LNCaP clone FGC (cell line): Measurements from ENCODE around the gene COL1A2.

Experiments used
- DNase-seq: peaks from one replicate; pipeline ENCODE4 v3.0.0-alpha.2; 2011; ENCODE audit warnings: low read depth
- H3K4me3 ChIP-seq: 2 replicates; pipeline ENCODE4 v1.5.1; 2011; ENCODE audit warnings: mild to moderate bottlenecking, low read depth, low read length, control low read depth
- TF ChIP-seq, protein P1 (sequence below): IDR thresholded peaks from 2 replicates; pipeline ENCODE4 v1.5.1; 2012; ENCODE audit warnings: mild to moderate bottlenecking; ENCODE audit not compliant: control insufficient read depth, insufficient read depth; ENCODE audit errors: extremely low read depth

COL1A2 gene

DNA sequence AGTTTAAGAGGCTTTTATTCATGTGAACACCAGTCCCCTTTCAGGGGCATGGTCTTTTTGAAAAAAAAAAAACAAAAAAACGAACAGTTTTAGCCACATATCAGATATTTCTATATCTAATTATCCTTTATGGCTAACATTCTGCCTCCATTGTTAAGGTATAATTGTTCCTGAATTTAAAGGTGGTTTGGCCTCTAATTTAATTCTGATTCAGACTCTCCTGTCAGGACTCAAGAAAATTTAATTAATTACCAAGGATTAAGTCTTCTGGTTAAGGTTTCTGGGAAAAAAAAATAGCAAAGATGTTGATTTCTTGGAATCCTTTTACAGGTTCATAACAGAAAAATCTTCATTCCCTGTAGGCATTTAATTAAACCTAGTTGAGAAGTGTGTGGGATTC lies 27.4 kb downstream of the COL1A2 start:
- DNase-seq: no peak
- H3K4me3 ChIP-seq: no peak overlapping the region
- TF ChIP-seq, protein P1, sequence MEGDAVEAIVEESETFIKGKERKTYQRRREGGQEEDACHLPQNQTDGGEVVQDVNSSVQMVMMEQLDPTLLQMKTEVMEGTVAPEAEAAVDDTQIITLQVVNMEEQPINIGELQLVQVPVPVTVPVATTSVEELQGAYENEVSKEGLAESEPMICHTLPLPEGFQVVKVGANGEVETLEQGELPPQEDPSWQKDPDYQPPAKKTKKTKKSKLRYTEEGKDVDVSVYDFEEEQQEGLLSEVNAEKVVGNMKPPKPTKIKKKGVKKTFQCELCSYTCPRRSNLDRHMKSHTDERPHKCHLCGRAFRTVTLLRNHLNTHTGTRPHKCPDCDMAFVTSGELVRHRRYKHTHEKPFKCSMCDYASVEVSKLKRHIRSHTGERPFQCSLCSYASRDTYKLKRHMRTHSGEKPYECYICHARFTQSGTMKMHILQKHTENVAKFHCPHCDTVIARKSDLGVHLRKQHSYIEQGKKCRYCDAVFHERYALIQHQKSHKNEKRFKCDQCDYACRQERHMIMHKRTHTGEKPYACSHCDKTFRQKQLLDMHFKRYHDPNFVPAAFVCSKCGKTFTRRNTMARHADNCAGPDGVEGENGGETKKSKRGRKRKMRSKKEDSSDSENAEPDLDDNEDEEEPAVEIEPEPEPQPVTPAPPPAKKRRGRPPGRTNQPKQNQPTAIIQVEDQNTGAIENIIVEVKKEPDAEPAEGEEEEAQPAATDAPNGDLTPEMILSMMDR: no peak

DNA sequence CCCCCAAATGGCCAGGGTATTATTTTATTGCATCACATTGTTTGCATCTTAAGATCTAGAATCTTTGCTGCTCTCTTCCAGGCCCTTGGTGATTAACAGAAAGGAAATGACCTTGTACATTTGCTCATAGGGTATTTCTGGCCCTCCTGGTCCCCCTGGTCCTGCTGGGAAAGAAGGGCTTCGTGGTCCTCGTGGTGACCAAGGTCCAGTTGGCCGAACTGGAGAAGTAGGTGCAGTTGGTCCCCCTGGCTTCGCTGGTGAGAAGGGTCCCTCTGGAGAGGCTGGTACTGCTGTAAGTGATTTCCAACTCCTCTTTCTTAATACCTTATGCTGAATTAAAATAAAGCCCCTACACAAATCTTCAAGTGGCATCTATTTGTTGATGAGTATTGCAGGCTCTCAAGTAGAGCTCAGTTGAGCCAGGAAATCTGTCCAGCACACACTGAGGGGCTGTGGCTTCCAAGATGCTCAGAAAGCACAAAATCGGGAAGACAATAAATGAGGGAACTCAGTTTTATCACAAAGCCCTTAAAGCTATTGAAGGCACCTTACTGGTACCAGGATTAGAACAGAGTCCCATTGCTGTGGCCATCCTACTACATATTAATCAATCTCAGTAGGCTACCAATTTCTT lies 28.2 kb downstream of the COL1A2 start:
- no peak overlapping the region for H3K4me3 ChIP-seq
- TF ChIP-seq, protein P1: no peak
- DNase-seq: no peak

DNA sequence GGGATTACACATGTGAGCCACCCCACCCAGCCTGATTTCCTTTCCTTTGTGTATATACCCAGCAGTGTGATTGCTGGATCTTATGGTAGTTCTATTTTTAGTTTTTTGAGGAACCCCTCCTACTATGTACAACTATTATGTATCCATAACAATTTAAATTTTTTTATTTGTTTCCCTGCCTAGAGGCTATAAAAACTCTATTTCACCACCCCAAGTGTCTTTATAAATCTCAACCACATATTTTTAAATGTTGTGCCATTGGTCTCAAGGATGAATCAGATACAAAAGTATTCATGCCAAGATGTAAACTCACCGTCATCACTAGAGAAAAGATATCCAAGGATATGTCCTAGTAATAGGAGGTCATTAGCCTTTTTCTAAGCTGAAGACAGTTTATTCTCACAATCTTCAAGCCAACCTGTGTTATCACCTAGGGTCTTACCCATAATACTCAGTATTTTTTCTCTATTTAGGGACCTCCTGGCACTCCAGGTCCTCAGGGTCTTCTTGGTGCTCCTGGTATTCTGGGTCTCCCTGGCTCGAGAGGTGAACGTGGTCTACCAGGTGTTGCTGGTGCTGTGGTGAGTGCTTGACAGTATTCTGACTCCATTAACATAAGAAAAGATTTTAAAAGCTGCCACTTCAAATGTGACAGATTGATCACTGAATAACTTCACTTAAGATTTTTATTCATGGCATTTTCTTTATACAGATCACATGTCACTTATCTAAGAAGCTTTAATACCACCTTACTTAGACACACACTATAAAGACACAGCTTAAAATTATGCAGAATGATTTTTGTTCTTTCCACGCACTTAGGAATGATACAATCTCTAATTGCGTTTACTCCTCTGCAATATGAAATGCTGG lies 29.4 kb downstream of the COL1A2 start:
- TF ChIP-seq, protein P1: no peak
- no peak overlapping the region for H3K4me3 ChIP-seq
- DNase-seq: no peak

DNA sequence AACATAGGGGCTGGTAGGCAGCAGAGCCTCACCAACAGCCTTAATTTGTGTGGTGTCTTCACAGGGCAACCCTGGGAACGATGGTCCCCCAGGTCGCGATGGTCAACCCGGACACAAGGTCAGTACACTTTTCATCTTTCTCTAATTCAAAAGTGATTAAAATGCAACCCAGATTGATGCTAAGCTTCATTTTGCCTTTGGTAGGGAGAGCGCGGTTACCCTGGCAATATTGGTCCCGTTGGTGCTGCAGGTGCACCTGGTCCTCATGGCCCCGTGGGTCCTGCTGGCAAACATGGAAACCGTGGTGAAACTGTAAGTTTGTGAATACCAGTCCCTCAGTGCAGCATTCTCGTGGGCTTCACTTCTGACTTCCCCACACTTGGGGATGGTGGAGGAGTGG lies 30.9 kb downstream of the COL1A2 start:
- H3K4me3 ChIP-seq: no peak overlapping the region
- DNase-seq: no peak
- TF ChIP-seq, protein P1: no peak

DNA sequence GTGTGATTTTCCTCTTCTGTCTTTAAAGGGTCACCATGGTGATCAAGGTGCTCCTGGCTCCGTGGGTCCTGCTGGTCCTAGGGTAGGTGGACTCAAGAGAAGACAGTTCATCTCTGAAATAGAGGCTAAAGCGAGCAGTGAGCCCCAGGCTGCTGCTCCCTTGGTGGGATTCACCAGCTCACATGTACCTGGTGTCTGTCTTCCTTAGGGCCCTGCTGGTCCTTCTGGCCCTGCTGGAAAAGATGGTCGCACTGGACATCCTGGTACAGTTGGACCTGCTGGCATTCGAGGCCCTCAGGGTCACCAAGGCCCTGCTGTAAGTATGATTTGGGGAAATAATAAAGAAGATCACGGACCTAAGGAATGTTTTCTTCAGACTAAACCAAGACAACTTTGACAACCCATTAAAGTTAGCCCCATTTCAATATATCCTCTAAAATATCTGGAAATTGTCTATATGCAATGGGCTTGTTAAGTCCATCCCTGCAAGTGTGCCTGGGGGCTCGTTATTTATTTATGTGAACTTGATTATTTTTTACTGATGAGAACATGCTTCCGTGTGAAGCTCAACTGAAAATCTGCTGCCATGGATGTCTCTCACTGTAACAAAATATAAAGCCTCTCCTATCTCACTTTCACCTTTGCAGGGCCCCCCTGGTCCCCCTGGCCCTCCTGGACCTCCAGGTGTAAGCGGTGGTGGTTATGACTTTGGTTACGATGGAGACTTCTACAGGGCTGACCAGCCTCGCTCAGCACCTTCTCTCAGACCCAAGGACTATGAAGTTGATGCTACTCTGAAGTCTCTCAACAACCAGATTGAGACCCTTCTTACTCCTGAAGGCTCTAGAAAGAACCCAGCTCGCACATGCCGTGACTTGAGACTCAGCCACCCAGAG lies 32.5 kb downstream of the COL1A2 start:
- TF ChIP-seq, protein P1: no peak
- DNase-seq: no peak
- no peak overlapping the region for H3K4me3 ChIP-seq

DNA sequence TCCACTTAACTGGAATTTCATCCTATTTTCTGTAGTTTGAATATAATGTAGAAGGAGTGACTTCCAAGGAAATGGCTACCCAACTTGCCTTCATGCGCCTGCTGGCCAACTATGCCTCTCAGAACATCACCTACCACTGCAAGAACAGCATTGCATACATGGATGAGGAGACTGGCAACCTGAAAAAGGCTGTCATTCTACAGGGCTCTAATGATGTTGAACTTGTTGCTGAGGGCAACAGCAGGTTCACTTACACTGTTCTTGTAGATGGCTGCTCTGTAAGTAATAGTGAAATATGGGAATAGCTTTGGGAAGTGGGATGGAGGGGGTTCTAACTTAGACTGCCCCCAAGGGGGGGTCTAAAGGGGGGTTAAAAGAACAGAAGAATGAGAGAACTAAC lies 34.5 kb downstream of the COL1A2 start:
- TF ChIP-seq, protein P1: no peak
- DNase-seq: no peak
- no peak overlapping the region for H3K4me3 ChIP-seq
